IMR-90 (cell line): Measurements from ENCODE around the gene PIEZO1. TPM values are rescaled to one million over a fixed set of nuclear protein-coding genes. Genes with fewer than 3 reads are reported as not detected.
A peak's percentile ranks its signal among the peaks of the same experiment; 100 is the strongest.

Experiments used
- ATAC-seq: fragments of 200-7000 bp; cut with Tn5 transposase; 2 replicates; pipeline ENCODE4 v1.9.1; 2020; ENCODE audit warnings: low read depth, mild to moderate bottlenecking, moderate library complexity
- BruUV-seq: library from RNA; stranded (reverse); fragments of 400-500 nt; replicated peaks from 2 replicates; lab custom pipeline; 2021; lab: Mats Ljungman, UMichigan
- CTCF ChIA-PET: fragments of 300-600 bp; formaldehyde crosslinking; extraction: SDS; loops from one replicate; lab custom pipeline; 2021; ENCODE audit warnings: antibody characterized with exemption; lab: Yijun Ruan, JAX
- POLR2A ChIA-PET: fragments of 300-600 bp; sonication (Branson Sonifier 250); formaldehyde crosslinking; loops from one replicate; lab custom pipeline; 2022; ENCODE audit warnings: antibody characterized with exemption; ENCODE audit not compliant: unreplicated experiment; lab: Charles Lee
- DNase-seq: peaks from one replicate; pipeline ENCODE4 v3.0.0; 2013
- H2AFZ ChIP-seq: replicated peaks from 2 replicates; pipeline ENCODE3; 2013; ENCODE audit warnings: low read length, mild to moderate bottlenecking; ENCODE audit not compliant: poor library complexity
- H2AK5ac ChIP-seq: 2 replicates; pipeline ENCODE4 v1.6.1; 2013; ENCODE audit warnings: low read depth, low read length, inconsistent platforms
- H2AK9ac ChIP-seq: replicated peaks from 2 replicates; pipeline ENCODE3; 2013; ENCODE audit warnings: mild to moderate bottlenecking, low read depth, low read length, moderate library complexity; ENCODE audit not compliant: poor library complexity
- H2BK120ac ChIP-seq: 2 replicates; pipeline ENCODE4 v1.6.1; 2013; ENCODE audit warnings: low read depth, low read length, inconsistent platforms
- H2BK15ac ChIP-seq: 3 replicates; pipeline ENCODE4 v1.6.1; 2013; ENCODE audit warnings: low read depth, low read length, inconsistent platforms
- H2BK20ac ChIP-seq: 2 replicates; pipeline ENCODE4 v1.6.1; 2013; ENCODE audit warnings: low read depth, mild to moderate bottlenecking, inconsistent platforms, low read length, moderate library complexity
- H2BK5ac ChIP-seq: 2 replicates; pipeline ENCODE4 v1.6.1; 2013; ENCODE audit warnings: mild to moderate bottlenecking, low read depth, low read length, inconsistent platforms; ENCODE audit not compliant: poor library complexity, severe bottlenecking
- H3K14ac ChIP-seq: replicated peaks from 2 replicates; pipeline ENCODE4 v1.6.1; 2013; ENCODE audit warnings: low read depth, low read length, inconsistent platforms
- H3K18ac ChIP-seq: 2 replicates; pipeline ENCODE4 v1.6.1; 2013; ENCODE audit warnings: low read depth, low read length, control low read depth
- H3K23ac ChIP-seq: 2 replicates; pipeline ENCODE4 v1.6.1; 2013; ENCODE audit warnings: low read depth, low read length, inconsistent platforms
- H3K27ac ChIP-seq: 2 replicates; pipeline ENCODE4 v1.5.1; 2013; ENCODE audit warnings: mild to moderate bottlenecking, control low read depth, low read length; ENCODE audit not compliant: insufficient read depth
- H3K27me3 ChIP-seq: 2 replicates; pipeline ENCODE4 v1.6.1; 2013; ENCODE audit warnings: low read length; ENCODE audit not compliant: control insufficient read depth, insufficient read depth
- H3K36me3 ChIP-seq: 2 replicates; pipeline ENCODE4 v1.6.1; 2013; ENCODE audit warnings: low read length, mixed read lengths; ENCODE audit not compliant: control insufficient read depth, insufficient read depth
- H3K4ac ChIP-seq: 2 replicates; pipeline ENCODE4 v1.6.1; 2013; ENCODE audit warnings: low read depth, low read length, inconsistent platforms
- H3K4me1 ChIP-seq: 2 replicates; pipeline ENCODE4 v1.6.1; 2013; ENCODE audit warnings: low read length, mixed read lengths; ENCODE audit not compliant: control insufficient read depth, insufficient read depth
- H3K4me2 ChIP-seq: 2 replicates; pipeline ENCODE4 v1.6.1; 2013; ENCODE audit warnings: low read depth, mild to moderate bottlenecking, control low read depth, low read length, moderate library complexity
- H3K4me3 ChIP-seq: 2 replicates; pipeline ENCODE4 v1.5.1; 2013; ENCODE audit warnings: low read depth, mild to moderate bottlenecking, control low read depth, low read length, moderate library complexity; ENCODE audit not compliant: insufficient read depth
- H3K56ac ChIP-seq: 2 replicates; pipeline ENCODE4 v1.6.1; 2013; ENCODE audit warnings: low read length, inconsistent platforms; ENCODE audit not compliant: insufficient read depth; ENCODE audit errors: extremely low read depth
- H3K79me1 ChIP-seq, 2 experiments: 2 replicates each; pipeline ENCODE4 v1.6.1; 2013; ENCODE audit warnings: low read length in 2 of 2, inconsistent platforms in 1 of 2, low read depth in 1 of 2
- H3K9ac ChIP-seq: 2 replicates; pipeline ENCODE4 v1.6.1; 2013; ENCODE audit warnings: low read depth, low read length, control low read depth
- H3K9me1 ChIP-seq: 2 replicates; pipeline ENCODE4 v1.6.1; 2013; ENCODE audit warnings: low read length, inconsistent platforms; ENCODE audit not compliant: insufficient read depth
- H3K9me3 ChIP-seq: 2 replicates; pipeline ENCODE4 v1.6.1; 2013; ENCODE audit warnings: low read length; ENCODE audit not compliant: control insufficient read depth, insufficient read depth
- H4K20me1 ChIP-seq: 2 replicates; pipeline ENCODE4 v1.6.1; 2013; ENCODE audit warnings: low read length, inconsistent platforms; ENCODE audit not compliant: insufficient read depth
- H4K5ac ChIP-seq: 2 replicates; pipeline ENCODE4 v1.6.1; 2013; ENCODE audit warnings: mild to moderate bottlenecking, low read depth, low read length, control low read depth
- H4K8ac ChIP-seq, 2 experiments: 2 replicates each; pipeline ENCODE4 v1.6.1; 2013; ENCODE audit warnings: low read depth in 2 of 2, low read length in 2 of 2, control low read depth in 1 of 2, inconsistent platforms in 1 of 2
- H4K91ac ChIP-seq: 2 replicates; pipeline ENCODE4 v1.6.1; 2013; ENCODE audit warnings: low read depth, low read length, inconsistent platforms; ENCODE audit not compliant: insufficient read depth
- BHLHE40 ChIP-seq: fragments of 150-350 bp; IDR thresholded peaks from 2 replicates; pipeline ENCODE4 v1.6.1; 2016; ENCODE audit warnings: mild to moderate bottlenecking, low read depth, low read length
- CEBPB ChIP-seq: IDR thresholded peaks from 2 replicates; pipeline ENCODE4 v1.6.1; 2012; ENCODE audit warnings: low read depth, low read length, improper control_type of control experiment
- CHD1 ChIP-seq: IDR thresholded peaks from 2 replicates; pipeline ENCODE4 v1.6.1; 2012; ENCODE audit warnings: low read depth, low read length, improper control_type of control experiment
- CTCF ChIP-seq: conservative IDR thresholded peaks from 2 replicates; pipeline ENCODE4 v1.5.1; 2012; ENCODE audit warnings: mild to moderate bottlenecking, low read depth, low read length, improper control_type of control experiment
- FOS ChIP-seq: fragments of 150-350 bp; IDR thresholded peaks from 2 replicates; pipeline ENCODE4 v1.6.1; 2016; ENCODE audit warnings: low read depth, low read length
- MAFK ChIP-seq: IDR thresholded peaks from 2 replicates; pipeline ENCODE4 v1.6.1; 2012; ENCODE audit warnings: low read depth, low read length, improper control_type of control experiment
- MAZ ChIP-seq: IDR thresholded peaks from 2 replicates; pipeline ENCODE4 v1.6.1; 2012; ENCODE audit warnings: low read depth, mild to moderate bottlenecking, low read length, improper control_type of control experiment, moderate library complexity, borderline replicate concordance
- MXI1 ChIP-seq: IDR thresholded peaks from 2 replicates; pipeline ENCODE4 v1.6.1; 2012; ENCODE audit warnings: low read depth, mild to moderate bottlenecking, low read length, moderate library complexity, borderline replicate concordance
- NFE2L2 ChIP-seq: fragments of 150-350 bp; IDR thresholded peaks from 2 replicates; pipeline ENCODE4 v1.6.1; 2016; ENCODE audit warnings: low read depth, mild to moderate bottlenecking, low read length
- RAD21 ChIP-seq: IDR thresholded peaks from 2 replicates; pipeline ENCODE4 v1.6.1; 2012; ENCODE audit warnings: low read length, improper control_type of control experiment
- RCOR1 ChIP-seq: IDR thresholded peaks from 2 replicates; pipeline ENCODE4 v1.6.1; 2012; ENCODE audit warnings: mild to moderate bottlenecking, low read length, improper control_type of control experiment; ENCODE audit not compliant: insufficient replicate concordance
- RFX5 ChIP-seq: IDR thresholded peaks from 2 replicates; pipeline ENCODE4 v1.8.0; 2012; ENCODE audit warnings: low read depth, mild to moderate bottlenecking, low read length, moderate library complexity
- SMC3 ChIP-seq: fragments of 150-350 bp; IDR thresholded peaks from 2 replicates; pipeline ENCODE4 v1.6.1; 2016; ENCODE audit warnings: low read depth, mild to moderate bottlenecking, antibody characterized with exemption, low read length, moderate library complexity
- USF2 ChIP-seq: fragments of 150-350 bp; IDR thresholded peaks from 2 replicates; pipeline ENCODE4 v1.6.1; 2017; ENCODE audit warnings: mild to moderate bottlenecking, antibody characterized with exemption, low read length, low read depth
- WGBS, 2 experiments: methylation state at CpG; one replicate each; pipeline versions ENCODE4 v1.1.5 to v1.1.7; 2013; ENCODE audit warnings: missing lambda C conversion rate in 2 of 2; ENCODE audit not compliant: insufficient read length in 1 of 2; ENCODE audit errors: extremely low coverage in 2 of 2; 5-methylcytosine and 5-hydroxymethylcytosine counted together
- dilution Hi-C: fragments of 300-500 bp; cut with HindIII; formaldehyde crosslinking; loops from one replicate; pipeline ENCODE4 v1.14.3; 2018; ENCODE audit warnings: low sequenced_read_pairs; ENCODE audit not compliant: unreplicated experiment
- in situ Hi-C: fragments of 300-500 bp; cut with MboI; formaldehyde crosslinking; loops from 3 replicates; pipeline ENCODE4 v1.14.3; 2019; ENCODE audit warnings: low sequenced_read_pairs, inconsistent platforms, mixed read lengths
- intact Hi-C: fragments of 100-400 bp; cut with micrococcal nuclease; formaldehyde crosslinking; loops from 2 replicates; pipeline ENCODE4 v1.10.0; 2022
- polyA plus RNA-seq, 3 experiments: library from polyadenylated mRNA; depleted of rRNA; stranded (reverse); fragments of >200 nt; gene quantifications; 2 replicates each; pipeline ENCODE4 v1.2.3, GENCODE V29; 2012; ENCODE audit warnings: low replicate concordance in 1 of 3
- total RNA-seq: library from RNA; depleted of rRNA; stranded (reverse); fragments of >200 nt; gene quantifications from 2 replicates; pipeline ENCODE4 v1.2.3, GENCODE V29; 2012

The PIEZO1 gene
- total and polyA plus RNA-seq, 2 of the 4 experiments (the other 2 are of a cell fraction), result 36.2 to 372 TPM

- ChIA-PET CTCF (no interaction called here), POLR2A (no interaction called here)
- peaks cover 31% of the 10 kb centered on the region for H3K4me1 ChIP-seq
- no peak overlapping the region for H2BK120ac ChIP-seq
- no peak for ATAC-seq
- peak overlapping the region; percentile 26; the same call in 1 of the 2 replicates for H3K4ac ChIP-seq
- peaks cover 96% of the 10 kb centered on the region for H4K20me1 ChIP-seq
- H3K56ac ChIP-seq, result no peak overlapping the region
- H4K8ac ChIP-seq, result 0 out of 4 replicates have a peak overlapping the region, but pooled peaks of 1 of the 2 experiments have one; percentile 3
- DNase-seq, result no peak
- H4K5ac ChIP-seq, result no peak overlapping the region
- no peak overlapping the region for H3K4me3 ChIP-seq
- H3K14ac ChIP-seq, result no peak overlapping the region
- no peak overlapping the region for H2BK5ac ChIP-seq
- intact Hi-C loops, result no loop called here
- H3K27me3 ChIP-seq, result no peaks in the 10 kb centered on the region
- dilution Hi-C loops, result no loop called here
- no peak overlapping the region for H3K23ac ChIP-seq
- no peak overlapping the region for H3K4me2 ChIP-seq
- no peak overlapping the region for H3K27ac ChIP-seq
- in situ Hi-C loops, result no loop called here
- no TSS peak for BruUV-seq
- no peaks in the 10 kb centered on the region for H3K9me3 ChIP-seq
- peak overlapping the region; percentile 27 for H2AFZ ChIP-seq
- H3K36me3 ChIP-seq, result peaks cover 5% of the 10 kb centered on the region
- peak overlapping the region; percentile 50; the same call in 1 of the 2 replicates for H2AK5ac ChIP-seq
- no peak overlapping the region for H2BK15ac ChIP-seq
- H3K9me1 ChIP-seq, result peaks cover 23% of the 10 kb centered on the region
- peaks cover 18 to 90% of the 10 kb centered on the region in 2 experiments; a peak in 3 of 4 replicates for H3K79me1 ChIP-seq
- H4K91ac ChIP-seq, result 0 out of 2 replicates have a peak overlapping the region, but pooled peaks have one; percentile 51
- no peak overlapping the region for H3K18ac ChIP-seq
- H3K9ac ChIP-seq, result no peak overlapping the region
- peak overlapping the region; percentile 47 for H2AK9ac ChIP-seq
- 93% methylated on average over 13 of the region's 24 CpGs; no CpG with 5 or more reads in 1 of the 2 experiments for WGBS, 2 experiments
- no peak overlapping the region for H2BK20ac ChIP-seq
- TF ChIP-seq CTCF (no peak), RCOR1 (no peak), CHD1 (no peak), USF2 (no peak), MAFK (no peak), CEBPB (no peak), MAZ (no peak), SMC3 (no peak), FOS (no peak), NFE2L2 (no peak), RAD21 (no peak), RFX5 (no peak), MXI1 (no peak), BHLHE40 (no peak)
Measured at GRCh38 chr16:88760424-88761142, 24.4 kb downstream of the PIEZO1 start.
